Panc1 (cell line): ENCODE results near the gene MALAT1. TPM values are rescaled to one million over a fixed set of nuclear protein-coding genes. Genes with fewer than 3 reads are reported as not detected.

Experiments used
- ATAC-seq: fragments of 200-7000 bp; cut with Tn5 transposase; 2 replicates; pipeline ENCODE4 v1.9.1; 2020; ENCODE audit warnings: mild to moderate bottlenecking, moderate library complexity
- BruUV-seq: library from RNA; stranded (reverse); fragments of 400-500 nt; replicated peaks from 2 replicates; lab custom pipeline; 2021; lab: Mats Ljungman, UMichigan
- CTCF ChIA-PET: fragments of 300-600 bp; sonication (Branson Sonifier 250); formaldehyde crosslinking; loops from one replicate; lab custom pipeline; 2022; ENCODE audit warnings: antibody characterized with exemption; lab: Charles Lee
- POLR2A ChIA-PET: fragments of 300-600 bp; sonication (Branson Sonifier 250); formaldehyde crosslinking; loops from one replicate; lab custom pipeline; 2022; ENCODE audit warnings: antibody characterized with exemption; lab: Charles Lee
- DNase-seq: peaks from one replicate; pipeline ENCODE4 v3.0.0-alpha.2; 2010; ENCODE audit warnings: low read depth, low spot score
- H3K27ac ChIP-seq: 2 replicates; pipeline ENCODE4 v1.5.1; 2011; ENCODE audit warnings: mild to moderate bottlenecking, low read length, inconsistent platforms
- H3K27me3 ChIP-seq: fragments of 200-500 bp; sonication (Bioruptor generic); 2 replicates; pipeline ENCODE4 v1.6.0; 2014; ENCODE audit warnings: low read length, inconsistent platforms; ENCODE audit not compliant: control insufficient read depth, insufficient read depth
- H3K36me3 ChIP-seq: fragments of 200-500 bp; sonication (Bioruptor generic); 2 replicates; pipeline ENCODE4 v1.5.1; 2014; ENCODE audit warnings: inconsistent platforms, mild to moderate bottlenecking, low read length, moderate library complexity; ENCODE audit not compliant: control insufficient read depth, insufficient read depth
- H3K4me1 ChIP-seq: 2 replicates; pipeline ENCODE4 v1.5.1; 2011; ENCODE audit warnings: inconsistent platforms, mild to moderate bottlenecking, low read length, moderate library complexity; ENCODE audit not compliant: control insufficient read depth, insufficient read depth
- H3K4me3 ChIP-seq, 2 experiments: 2 replicates each; pipeline ENCODE4 v1.5.1; 2011 to 2012; ENCODE audit warnings: low read depth in 2 of 2, low read length in 2 of 2, mild to moderate bottlenecking in 2 of 2, inconsistent platforms in 1 of 2, moderate library complexity in 1 of 2
- H3K9me3 ChIP-seq: fragments of 200-500 bp; sonication (Bioruptor generic); 2 replicates; pipeline ENCODE4 v1.5.1; 2014; ENCODE audit warnings: low read depth, mild to moderate bottlenecking, inconsistent platforms, low read length, moderate library complexity; ENCODE audit not compliant: control insufficient read depth, insufficient read depth
- POLR2AphosphoS5 ChIP-seq: IDR thresholded peaks from 2 replicates; pipeline ENCODE4 v1.6.1; 2012; ENCODE audit warnings: mild to moderate bottlenecking, low read depth, low read length, moderate library complexity
- SIN3A ChIP-seq: IDR thresholded peaks from 2 replicates; pipeline ENCODE4 v1.6.1; 2012; ENCODE audit warnings: low read depth, mild to moderate bottlenecking, low read length, moderate library complexity, borderline replicate concordance; ENCODE audit not compliant: insufficient read depth
- TCF7L2 ChIP-seq: IDR thresholded peaks from 2 replicates; pipeline ENCODE4 v1.6.1; 2011; ENCODE audit warnings: mild to moderate bottlenecking, low read depth, low read length, inconsistent platforms
- in situ Hi-C: cut with HindIII; loops from 2 replicates; pipeline ENCODE4 v1.10.0; 2016; ENCODE audit warnings: low sequenced_read_pairs, low pct_unique_long_range_greater_than_20kb
- intact Hi-C: fragments of 100-400 bp; cut with micrococcal nuclease; formaldehyde crosslinking; loops from one replicate; pipeline ENCODE4 v1.10.0; 2022; ENCODE audit not compliant: unreplicated experiment
- total RNA-seq: library from RNA; stranded (reverse); gene quantifications from one replicate; pipeline ENCODE4 v1.2.1, GENCODE V29; 2021; ENCODE audit not compliant: unreplicated experiment
- TF ChIP-seq, protein P1 (sequence below), 2 experiments: IDR thresholded peaks; 2 replicates each; pipeline ENCODE4 v1.6.1; 2011 to 2012; ENCODE audit warnings: low read depth in 2 of 2, control low read depth in 1 of 2, low read length in 1 of 2, mild to moderate bottlenecking in 1 of 2, moderate library complexity in 1 of 2; ENCODE audit not compliant: insufficient read depth in 1 of 2
- TF ChIP-seq, protein P2 (sequence below): fragments of 450-650 bp; IDR thresholded peaks from 2 replicates; pipeline ENCODE4 v1.5.1; 2017; ENCODE audit warnings: mild to moderate bottlenecking

The MALAT1 gene
- total RNA-seq, 1 experiment from 2014 or later = 13,645 TPM

DNA sequence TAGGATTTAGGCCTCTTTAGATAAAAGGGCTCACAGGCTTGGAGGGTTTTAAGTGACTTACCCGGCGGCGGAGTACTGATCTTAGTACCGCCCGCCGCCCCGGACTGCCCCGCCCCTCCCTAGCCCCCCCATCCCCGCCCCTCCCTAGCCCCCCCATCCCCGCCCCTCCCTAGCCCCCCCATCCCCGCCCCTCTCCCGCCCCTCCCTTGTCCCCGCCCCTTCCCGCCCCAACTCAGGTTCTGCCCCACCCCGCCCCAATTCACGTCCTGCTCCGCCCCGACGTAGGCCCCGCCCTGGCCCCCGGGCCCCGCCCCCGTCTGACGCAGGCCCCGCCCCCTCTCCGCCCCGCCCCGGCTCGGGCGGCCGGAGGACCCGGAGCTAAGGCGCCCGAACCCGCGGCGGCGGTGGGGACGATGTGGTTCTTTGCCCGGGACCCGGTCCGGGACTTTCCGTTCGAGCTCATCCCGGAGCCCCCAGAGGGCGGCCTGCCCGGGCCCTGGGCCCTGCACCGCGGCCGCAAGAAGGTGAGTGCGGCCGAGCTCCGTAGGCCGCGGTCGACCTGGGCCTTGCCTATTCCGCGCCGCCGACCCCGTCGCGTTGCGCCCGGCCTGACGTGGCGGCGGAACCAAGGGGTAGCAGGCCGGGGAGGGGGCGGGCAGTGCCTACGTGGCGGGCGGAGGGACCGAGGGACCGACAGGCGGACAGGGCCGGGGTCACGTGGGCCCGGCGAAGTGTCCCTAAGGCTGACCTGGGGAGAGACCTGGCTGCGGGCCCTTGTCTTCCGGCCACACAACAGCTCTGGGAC lies 26.1 kb downstream of the MALAT1 start, which contains the start of gene SCYL1:
Gene SCYL1, plus strand, starts transcription at position 343 of the 805 bp plus-strand sequence. Its CDS starts 71 bp downstream, at position 414.
- Histone ChIP-seq H3K4me1 (peaks cover 5% of the 10 kb centered on the region; the same call in 1 of the 2 replicates), H3K4me3 (peak within 1 kb of the TSS; percentile 70 to 77), H3K27me3 (no peaks in the 10 kb centered on the region), H3K27ac (peak within 1 kb of the TSS; percentile 78), H3K36me3 (0 out of 2 replicates have a peak, but pooled peaks cover under 1% of the 10 kb centered on the region), H3K9me3 (no peaks in the 10 kb centered on the region)
- intact Hi-C loops = no loop called here
- DNase-seq (no peak), ATAC-seq (peak; percentile 92)
- CTCF ChIA-PET = interaction anchor here (0.6 kb wide), 3 partner anchors 27 to 252 kb away, joined by 3 to 8 read pairs (median 7); no protein-coding TSS in a partner anchor
- peak; percentile 43 for TF ChIP-seq POLR2AphosphoS5
- TF ChIP-seq, protein P1, sequence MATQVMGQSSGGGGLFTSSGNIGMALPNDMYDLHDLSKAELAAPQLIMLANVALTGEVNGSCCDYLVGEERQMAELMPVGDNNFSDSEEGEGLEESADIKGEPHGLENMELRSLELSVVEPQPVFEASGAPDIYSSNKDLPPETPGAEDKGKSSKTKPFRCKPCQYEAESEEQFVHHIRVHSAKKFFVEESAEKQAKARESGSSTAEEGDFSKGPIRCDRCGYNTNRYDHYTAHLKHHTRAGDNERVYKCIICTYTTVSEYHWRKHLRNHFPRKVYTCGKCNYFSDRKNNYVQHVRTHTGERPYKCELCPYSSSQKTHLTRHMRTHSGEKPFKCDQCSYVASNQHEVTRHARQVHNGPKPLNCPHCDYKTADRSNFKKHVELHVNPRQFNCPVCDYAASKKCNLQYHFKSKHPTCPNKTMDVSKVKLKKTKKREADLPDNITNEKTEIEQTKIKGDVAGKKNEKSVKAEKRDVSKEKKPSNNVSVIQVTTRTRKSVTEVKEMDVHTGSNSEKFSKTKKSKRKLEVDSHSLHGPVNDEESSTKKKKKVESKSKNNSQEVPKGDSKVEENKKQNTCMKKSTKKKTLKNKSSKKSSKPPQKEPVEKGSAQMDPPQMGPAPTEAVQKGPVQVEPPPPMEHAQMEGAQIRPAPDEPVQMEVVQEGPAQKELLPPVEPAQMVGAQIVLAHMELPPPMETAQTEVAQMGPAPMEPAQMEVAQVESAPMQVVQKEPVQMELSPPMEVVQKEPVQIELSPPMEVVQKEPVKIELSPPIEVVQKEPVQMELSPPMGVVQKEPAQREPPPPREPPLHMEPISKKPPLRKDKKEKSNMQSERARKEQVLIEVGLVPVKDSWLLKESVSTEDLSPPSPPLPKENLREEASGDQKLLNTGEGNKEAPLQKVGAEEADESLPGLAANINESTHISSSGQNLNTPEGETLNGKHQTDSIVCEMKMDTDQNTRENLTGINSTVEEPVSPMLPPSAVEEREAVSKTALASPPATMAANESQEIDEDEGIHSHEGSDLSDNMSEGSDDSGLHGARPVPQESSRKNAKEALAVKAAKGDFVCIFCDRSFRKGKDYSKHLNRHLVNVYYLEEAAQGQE (IDR thresholded peaks at IDR 0.05; ENCODE audit: insufficient read depth in 1 of 2, low read depth in 2 of 2, low read length in 1 of 2) = no peak
- TF ChIP-seq TCF7L2 = no peak
- TF ChIP-seq, protein P2, sequence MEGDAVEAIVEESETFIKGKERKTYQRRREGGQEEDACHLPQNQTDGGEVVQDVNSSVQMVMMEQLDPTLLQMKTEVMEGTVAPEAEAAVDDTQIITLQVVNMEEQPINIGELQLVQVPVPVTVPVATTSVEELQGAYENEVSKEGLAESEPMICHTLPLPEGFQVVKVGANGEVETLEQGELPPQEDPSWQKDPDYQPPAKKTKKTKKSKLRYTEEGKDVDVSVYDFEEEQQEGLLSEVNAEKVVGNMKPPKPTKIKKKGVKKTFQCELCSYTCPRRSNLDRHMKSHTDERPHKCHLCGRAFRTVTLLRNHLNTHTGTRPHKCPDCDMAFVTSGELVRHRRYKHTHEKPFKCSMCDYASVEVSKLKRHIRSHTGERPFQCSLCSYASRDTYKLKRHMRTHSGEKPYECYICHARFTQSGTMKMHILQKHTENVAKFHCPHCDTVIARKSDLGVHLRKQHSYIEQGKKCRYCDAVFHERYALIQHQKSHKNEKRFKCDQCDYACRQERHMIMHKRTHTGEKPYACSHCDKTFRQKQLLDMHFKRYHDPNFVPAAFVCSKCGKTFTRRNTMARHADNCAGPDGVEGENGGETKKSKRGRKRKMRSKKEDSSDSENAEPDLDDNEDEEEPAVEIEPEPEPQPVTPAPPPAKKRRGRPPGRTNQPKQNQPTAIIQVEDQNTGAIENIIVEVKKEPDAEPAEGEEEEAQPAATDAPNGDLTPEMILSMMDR = no peak
- no peak for TF ChIP-seq SIN3A
- BruUV-seq = no TSS peak
- POLR2A ChIA-PET = interaction anchor here (0.5 to 0.8 kb wide), 5 partner anchors 16 to 237 kb away, joined by 3 to 7 read pairs (median 3); no protein-coding TSS in a partner anchor
- in situ Hi-C loops = no loop called here

DNA sequence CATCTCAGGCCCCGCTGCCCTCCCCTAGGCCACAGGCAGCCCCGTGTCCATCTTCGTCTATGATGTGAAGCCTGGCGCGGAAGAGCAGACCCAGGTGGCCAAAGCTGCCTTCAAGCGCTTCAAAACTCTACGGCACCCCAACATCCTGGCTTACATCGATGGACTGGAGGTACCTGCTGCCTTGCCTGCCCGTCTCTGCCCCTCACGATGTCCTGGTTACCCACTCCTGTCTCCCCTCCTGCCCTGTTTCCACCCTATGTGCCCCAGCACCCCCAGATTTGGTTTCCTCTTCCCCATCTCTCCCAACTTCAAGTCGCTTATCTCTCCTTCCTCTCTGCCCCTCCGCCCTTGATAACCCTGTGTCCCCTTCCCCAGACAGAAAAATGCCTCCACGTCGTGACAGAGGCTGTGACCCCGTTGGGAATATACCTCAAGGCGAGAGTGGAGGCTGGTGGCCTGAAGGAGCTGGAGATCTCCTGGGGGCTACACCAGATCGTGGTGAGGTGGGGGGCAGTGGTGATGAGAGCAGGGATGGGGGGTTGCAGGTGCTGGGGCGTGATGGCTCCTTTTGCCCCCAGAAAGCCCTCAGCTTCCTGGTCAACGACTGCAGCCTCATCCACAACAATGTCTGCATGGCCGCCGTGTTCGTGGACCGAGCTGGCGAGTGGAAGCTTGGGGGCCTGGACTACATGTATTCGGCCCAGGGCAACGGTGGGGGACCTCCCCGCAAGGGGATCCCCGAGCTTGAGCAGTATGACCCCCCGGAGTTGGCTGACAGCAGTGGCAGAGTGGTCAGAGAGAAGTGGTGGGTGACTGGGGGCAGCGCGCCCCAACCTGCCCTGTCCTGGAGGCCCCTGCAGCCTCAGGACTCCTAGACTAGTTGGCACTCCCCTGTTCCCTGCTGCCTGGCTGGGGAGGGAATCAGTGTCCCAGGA lies 27.0 kb downstream of the MALAT1 start:
- TF ChIP-seq, protein P2 = no peak
- no peak for TF ChIP-seq SIN3A
- TF ChIP-seq, protein P1 (IDR thresholded peaks at IDR 0.05; ENCODE audit: insufficient read depth in 1 of 2, low read depth in 2 of 2, low read length in 1 of 2) = no peak
- no peak for TF ChIP-seq POLR2AphosphoS5
- intact Hi-C loops = no loop called here

More for the DNA sequence above, 27.0 kb downstream of the MALAT1 start:
- ChIA-PET POLR2A (interaction anchor here (0.5 to 0.8 kb wide), 4 partner anchors 15 to 238 kb away, joined by 3 to 7 read pairs (median 3); no protein-coding TSS in a partner anchor), CTCF (interaction anchor here (0.6 kb wide), 3 partner anchors 27 to 253 kb away, joined by 3 to 8 read pairs (median 7); no protein-coding TSS in a partner anchor)
- in situ Hi-C loops = no loop called here
- ATAC-seq = no peak
- Histone ChIP-seq H3K4me1 (peaks cover 5% of the 10 kb centered on the region; the same call in 1 of the 2 replicates), H3K27me3 (no peaks in the 10 kb centered on the region), H3K27ac (peak overlapping the region; percentile 78), H3K9me3 (no peaks in the 10 kb centered on the region), H3K4me3 (peak overlapping the region; percentile 70 to 77), H3K36me3 (peaks cover 6% of the 10 kb centered on the region; the same call in 1 of the 2 replicates)
- BruUV-seq = TSS peak; percentile 65
- DNase-seq = no peak
